GM21381 (cell line): Measurements from ENCODE around the gene TBX6.
A peak's percentile ranks its signal among the peaks of the same experiment; 100 is the strongest.
"Not testable (repeated sequence)": the region's sequence is repeated elsewhere in the genome, so short reads cannot be mapped to it uniquely, and the experiment has no call there.

Source experiments
- ATAC-seq: cut with Tn5 transposase; IDR thresholded peaks from one replicate; pipeline ENCODE4 v1.9.1; 2021; ENCODE audit warnings: mild to moderate bottlenecking, moderate library complexity; ENCODE audit not compliant: unreplicated experiment

The TBX6 gene

DNA sequence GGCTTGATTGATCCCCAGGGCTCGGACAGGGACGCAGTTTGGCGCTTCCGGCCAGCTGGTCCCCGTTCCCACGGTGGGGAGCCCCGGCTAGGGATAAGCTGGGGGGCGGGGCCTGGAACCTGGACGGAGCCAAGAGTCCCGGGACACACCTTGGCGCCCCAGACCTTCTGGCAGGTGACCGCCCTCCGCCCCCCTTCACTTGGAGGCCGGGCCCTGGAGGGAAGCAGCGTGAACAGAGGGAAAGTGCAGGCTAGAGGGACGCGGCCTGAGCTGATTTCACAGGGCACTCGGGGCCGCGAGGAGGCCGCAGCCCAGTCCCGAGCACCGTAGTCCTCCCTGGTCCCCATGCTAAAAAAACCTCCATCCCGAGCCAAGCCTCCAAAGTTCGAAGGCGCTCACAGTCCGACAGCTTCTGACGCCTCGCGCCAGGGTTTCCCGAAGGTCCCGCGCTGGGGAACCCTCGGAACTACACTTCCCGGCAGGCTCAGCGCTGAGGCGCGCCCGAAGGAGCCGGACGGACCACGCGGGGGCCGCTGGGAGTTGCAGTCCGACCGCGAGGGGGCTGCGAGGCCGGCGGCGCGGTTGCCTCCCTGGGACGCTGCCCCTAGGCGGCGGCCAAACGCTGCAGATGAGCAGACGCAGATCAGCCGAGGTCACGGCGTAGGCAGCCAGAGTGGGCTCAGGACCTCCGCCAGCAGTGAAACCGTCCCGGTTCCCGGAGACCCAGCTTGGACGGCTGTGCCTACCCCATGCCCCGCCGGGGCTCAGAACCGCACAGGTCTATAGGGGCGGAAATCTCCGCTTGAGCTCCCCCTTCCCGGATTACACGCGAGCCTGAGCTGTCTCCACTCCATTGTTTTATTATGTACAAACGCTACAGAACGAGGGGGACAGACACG, at the start of gene TBX6:
Gene TBX6 (minus strand): TSS at position 451 of the 899 bp plus-strand sequence. CDS start 731 bp downstream, outside the sequence.
- ATAC-seq = peak; percentile 62

DNA sequence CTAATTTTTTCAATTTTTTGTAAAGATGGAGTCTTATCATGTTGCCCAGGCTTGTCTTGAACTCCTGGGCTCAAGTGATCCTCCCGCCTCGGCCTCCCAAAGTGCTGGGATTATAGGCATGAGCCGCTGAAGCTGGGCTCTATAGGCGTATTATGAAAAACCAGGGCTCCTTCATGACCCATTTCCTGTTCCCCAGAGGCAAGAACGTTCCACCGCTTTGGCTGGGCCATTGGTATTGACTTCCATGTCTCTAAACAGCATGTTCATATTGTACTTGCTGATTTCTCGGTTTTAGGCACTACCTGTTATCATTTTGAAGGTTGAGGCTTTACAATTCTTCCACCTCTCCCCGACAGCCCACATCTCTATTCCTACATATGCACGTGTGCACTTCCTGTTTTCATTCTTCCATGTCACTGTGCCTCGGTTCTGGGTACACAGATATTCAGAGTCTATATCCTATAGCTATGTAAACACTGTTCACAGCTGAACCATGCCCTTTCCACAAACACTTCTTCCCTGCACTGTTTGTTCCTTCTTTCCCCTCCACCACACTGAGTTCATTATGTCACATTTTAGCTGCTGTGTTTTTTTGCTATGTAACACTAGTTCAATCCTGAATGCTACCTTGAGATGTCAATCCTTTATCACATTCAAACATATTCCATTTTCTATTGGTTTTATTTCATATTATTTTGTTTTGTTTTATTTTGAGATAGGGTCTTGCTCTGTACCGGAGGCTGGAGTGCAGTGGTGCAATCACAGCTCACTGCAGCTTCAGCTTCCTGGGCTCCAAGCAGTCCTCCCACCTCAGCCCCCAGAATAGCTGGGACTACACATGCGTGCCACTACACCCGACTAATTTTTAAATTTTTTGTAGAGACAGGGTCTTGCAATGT, 48.1 kb upstream of the TBX6 start:
- ATAC-seq = no peak

DNA sequence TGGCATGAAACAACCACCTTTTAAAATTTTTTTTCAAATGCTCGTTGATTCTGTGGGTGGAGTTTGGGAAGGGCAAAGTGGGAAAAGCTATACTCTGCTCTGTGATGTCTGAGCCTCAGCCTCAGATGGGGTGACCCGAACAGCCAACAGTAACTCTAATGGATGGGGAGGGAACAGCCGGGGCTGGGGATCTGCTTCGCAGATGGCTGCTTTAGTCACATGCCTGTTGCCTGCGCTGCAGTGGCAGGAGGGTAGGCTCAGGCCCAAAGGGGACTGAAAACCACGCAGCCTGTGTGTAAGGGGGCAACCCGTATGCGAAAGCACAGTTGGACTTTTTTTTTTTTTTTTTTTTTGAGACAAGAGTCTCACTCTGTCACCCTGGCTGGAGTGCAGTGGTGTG, 46.2 kb upstream of the TBX6 start:
- no peak for ATAC-seq

DNA sequence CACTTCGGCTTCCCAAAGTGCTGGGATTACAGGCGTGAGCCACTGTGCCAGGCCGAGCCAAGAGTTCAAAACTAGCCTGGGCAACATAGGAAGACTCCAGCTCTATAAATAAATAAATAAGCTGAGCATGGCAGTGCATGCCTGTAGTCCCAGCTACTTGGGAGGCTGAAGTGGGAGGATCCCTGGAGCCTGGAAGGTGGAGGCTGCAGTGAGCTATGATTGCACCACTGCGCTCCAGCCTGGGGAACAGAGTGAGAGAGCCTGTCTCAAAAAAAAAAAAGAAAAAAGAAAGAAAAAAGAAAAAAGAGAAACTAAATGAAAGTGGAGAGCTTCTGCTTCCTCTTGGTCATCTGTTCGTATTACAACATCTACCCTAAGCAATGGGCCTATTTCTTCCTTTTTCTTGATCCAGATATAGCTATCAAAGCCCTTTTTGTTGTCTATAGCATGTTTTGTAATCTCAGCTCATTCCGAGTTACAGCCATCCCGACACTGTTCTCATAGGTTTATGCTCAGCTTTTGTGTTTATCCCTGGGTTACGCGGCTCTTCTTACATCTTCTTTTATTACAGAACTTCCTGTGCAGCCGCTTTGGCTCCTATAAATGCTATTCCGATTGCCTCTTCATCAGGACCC, 45.4 kb upstream of the TBX6 start:
- ATAC-seq = no peak

GRCh38 chr16:30132591-30132990, 40.9 kb upstream of the TBX6 start:
- ATAC-seq = no peak

DNA sequence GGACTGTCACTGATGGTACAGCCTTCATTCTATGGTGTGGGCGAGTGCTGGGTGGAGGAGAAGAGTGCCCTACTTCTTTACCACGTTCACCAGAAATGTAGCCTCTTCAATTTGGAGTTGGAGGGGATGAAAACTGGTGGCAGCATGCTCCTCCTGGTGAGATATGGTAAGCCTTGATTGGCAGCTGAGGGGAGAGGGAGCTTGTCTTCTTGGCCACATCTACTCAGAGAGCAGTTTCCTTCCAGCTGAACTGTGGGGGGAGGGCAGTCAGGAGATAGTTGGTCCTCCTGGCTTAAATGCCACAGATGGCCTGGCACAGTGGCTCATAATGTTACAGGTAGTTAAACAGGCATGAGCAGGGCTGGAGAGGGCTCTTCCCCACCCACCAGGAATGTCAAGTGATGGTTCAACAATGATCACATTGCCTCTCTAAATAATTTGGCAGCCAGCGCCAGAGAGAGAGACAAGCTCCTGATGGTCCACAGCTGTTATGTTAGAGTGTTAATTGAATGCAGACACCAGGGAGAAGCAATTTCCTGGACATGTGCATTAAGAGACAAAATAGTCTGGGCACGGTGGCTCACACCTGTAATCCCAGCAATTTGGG, 40.2 kb upstream of the TBX6 start:
- no peak for ATAC-seq

DNA sequence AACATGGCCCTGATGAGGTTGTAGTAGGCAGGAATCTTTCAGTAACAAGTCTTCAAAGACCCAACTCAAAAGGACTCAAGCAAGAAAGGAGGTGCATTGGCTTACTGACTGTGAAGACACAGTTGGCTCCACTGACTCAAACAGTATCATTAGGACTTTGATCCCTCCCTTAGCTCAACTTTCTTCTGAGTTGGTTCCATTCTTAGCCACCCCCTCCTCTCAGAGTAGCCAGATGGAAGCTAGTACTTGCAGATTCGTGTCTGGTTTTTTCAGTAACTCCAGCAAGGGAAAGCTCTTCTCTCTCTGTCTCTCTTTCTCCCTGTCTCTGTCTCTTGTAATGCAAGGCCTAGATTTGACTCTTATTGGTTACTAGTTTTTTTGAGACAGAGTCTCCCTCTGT, 36.3 kb upstream of the TBX6 start:
- no peak for ATAC-seq

DNA sequence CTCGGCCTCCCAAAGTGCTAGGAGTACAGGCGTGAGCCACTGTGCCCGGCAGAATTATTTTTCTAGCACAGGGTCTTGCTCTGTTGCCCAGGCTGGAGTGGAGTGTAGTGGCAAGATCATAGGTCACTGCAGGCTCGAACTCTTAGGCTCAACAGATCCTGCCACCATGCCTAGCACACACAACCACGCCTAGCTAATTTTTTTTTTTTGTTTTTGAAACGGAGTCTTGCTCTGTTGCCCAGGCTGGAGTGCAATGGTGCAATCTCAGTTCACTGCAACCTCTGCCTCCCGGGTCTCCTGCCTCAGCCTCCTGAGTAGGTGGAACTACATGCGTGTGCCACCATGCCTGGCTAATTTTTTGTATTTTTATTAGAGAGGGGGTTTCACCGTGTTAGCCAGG, 34.0 kb upstream of the TBX6 start:
- ATAC-seq = not testable (repeated sequence)

DNA sequence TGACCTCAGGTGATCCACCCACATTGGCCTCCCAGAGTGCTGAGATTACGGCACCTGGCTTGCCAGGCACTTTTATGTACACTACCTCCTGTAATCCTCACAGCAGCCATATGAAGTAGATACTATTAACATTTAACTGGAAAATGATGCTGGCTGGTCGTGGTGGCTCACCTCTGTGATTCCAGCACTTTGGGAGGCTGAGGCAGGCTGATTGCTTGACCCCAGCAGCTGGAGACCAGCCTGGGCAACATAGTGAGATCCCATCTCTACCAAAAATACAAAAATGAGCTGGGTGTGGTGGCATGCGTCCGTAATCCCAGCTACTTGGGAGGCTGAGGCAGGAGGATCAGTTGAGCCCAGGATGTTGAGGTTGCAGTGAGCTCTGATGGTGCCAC, 33.3 kb upstream of the TBX6 start:
- ATAC-seq = no peak

DNA sequence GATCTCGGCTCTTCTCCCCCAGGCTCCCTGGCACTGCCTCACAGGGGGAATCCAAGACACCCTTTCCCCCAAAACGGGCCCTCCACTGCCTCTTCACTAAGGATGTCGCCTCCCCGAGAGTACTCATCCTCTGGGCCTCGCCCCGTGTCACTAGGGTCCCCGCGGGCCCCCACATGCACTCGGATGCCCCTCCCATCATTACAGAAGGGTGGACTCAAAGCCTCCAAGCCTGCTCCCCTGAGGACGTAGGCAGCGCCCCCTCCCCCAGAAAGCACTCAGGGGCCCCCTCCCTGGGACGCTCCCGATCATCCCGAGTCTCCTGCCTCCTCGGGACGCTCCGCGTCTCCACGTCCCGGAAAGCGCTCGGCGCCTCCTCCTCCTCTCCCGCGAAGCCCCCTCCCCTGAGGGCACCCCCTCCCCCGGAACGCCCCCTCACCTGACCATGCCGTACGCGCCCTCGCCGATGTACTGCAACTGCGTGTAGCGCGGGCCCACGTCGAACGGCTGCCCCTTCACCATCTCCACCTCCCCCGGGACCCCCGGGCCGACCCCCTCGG, 31.0 kb upstream of the TBX6 start:
- ATAC-seq = no peak

DNA sequence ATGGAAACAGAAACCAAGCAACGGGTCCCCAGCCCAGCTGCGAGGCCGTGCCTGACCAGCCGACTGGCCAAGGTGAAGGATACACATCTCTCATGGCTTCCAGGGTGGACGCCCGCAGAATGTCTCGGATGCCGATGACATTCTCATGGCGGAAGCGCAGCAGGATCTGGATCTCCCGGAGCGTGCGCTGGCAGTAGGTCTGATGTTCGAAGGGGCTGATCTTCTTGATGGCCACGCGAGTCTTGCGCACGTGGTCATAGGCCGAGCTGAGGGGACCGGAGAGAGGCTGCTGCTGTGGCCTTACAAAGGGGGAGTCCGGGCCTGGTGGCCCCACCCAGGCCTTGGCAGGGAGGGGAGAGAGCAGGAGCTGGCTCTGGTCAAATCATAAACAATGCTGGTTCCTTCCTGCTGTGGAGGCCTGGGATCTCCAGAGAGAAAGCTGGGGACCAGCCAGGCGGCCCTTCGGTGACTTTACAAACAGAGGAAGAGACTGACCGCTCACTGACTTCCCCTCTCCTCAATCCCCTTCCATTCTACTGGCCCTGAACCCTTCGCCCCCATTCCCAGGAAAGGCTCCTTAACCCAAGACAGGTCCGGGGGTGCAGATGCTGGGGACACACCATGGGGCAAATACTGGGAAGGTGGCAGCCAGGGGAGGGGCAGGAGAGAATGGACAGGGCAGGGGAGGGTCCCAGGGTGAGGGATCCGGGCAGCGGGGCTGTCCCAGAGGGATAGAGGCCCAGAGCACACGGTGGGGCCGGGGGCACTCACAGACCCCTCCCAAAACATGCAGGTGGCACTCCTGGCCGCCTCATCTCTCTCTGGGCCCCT, 30.2 kb upstream of the TBX6 start:
- ATAC-seq = no peak

GRCh38 chr16:30120340-30121105, 28.8 kb upstream of the TBX6 start:
- no peak for ATAC-seq

DNA sequence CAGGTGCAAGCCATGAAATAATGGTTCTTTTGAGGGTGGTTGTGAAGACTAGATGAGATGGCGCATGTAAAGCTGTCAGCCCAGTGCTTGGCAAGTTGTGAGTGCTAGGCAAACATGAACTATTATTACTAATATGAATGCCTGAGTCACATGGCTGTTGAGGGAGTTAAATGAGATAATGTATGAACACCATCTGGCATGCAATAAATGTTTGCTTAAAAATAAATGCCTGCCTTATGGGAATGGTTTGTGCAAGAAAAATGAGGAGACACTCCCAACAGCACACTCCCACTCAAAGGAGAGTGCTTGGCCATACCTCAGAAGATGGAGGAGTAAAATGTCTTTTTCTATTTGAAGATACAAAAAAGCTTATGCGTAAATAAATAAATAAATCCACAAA, 27.7 kb upstream of the TBX6 start:
- no peak for ATAC-seq

- ATAC-seq = no peak
These were observed 26.0 kb upstream of the TBX6 start for GRCh38 chr16:30117768-30118167.

GRCh38 chr16:30116291-30117207, 24.8 kb upstream of the TBX6 start:
- no peak for ATAC-seq

DNA sequence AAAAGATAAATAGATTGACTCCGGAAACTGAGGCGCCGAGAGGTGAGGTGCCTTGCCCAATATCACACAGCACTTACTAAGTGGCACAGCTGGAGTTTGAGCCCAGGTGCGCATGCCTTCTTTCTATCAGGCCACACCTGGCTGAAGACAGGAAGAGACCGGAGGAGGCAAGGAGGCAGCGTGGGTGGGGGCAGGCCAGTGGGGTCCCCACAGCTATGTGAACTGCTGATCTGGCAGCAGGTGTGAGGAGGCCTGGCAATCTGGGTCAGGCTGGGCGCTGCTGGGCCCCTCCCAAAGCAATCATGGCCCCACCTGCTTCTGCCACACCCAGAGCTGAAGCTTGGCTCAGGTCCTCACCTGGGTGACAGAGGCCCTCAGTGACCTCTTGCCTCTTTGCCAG, 23.5 kb upstream of the TBX6 start:
- no peak for ATAC-seq

DNA sequence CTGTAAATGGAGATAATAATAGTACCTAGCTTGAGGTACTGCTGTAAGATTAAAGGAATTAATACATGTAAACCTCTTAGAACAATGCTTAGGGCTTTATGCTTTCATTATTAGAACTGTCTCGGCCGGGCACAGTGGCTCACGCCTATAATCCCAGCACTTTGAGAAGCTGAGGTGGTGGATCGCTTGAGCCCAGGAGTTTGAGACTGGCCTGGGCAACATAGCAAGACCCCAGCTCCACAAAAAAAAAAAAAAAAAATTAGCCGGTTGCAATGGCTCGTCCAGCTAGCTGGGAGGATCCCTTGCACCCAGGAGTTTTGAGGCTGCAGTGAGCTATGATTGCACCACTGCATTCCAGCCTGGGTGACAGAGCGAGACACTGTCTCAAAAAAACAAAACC, 23.1 kb upstream of the TBX6 start:
- ATAC-seq = not testable (repeated sequence)

GRCh38 chr16:30114411-30114810, 22.7 kb upstream of the TBX6 start:
- ATAC-seq = no peak
